Articular chondrocyte of knee joint (primary cell): ENCODE data around the gene RAET1E. TPM values are rescaled to one million over a fixed set of nuclear protein-coding genes. Genes with fewer than 3 reads are reported as not detected.

Experiments used
- total RNA-seq: library from RNA; depleted of rRNA; stranded (reverse); fragments of >200 nt; gene quantifications from 2 replicates; pipeline ENCODE4 v1.2.3, GENCODE V29; 2012

RAET1E gene, protein sequence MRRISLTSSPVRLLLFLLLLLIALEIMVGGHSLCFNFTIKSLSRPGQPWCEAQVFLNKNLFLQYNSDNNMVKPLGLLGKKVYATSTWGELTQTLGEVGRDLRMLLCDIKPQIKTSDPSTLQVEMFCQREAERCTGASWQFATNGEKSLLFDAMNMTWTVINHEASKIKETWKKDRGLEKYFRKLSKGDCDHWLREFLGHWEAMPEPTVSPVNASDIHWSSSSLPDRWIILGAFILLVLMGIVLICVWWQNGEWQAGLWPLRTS
- total RNA-seq, result 0.39 and 8.2 TPM in 2 replicates

DNA sequence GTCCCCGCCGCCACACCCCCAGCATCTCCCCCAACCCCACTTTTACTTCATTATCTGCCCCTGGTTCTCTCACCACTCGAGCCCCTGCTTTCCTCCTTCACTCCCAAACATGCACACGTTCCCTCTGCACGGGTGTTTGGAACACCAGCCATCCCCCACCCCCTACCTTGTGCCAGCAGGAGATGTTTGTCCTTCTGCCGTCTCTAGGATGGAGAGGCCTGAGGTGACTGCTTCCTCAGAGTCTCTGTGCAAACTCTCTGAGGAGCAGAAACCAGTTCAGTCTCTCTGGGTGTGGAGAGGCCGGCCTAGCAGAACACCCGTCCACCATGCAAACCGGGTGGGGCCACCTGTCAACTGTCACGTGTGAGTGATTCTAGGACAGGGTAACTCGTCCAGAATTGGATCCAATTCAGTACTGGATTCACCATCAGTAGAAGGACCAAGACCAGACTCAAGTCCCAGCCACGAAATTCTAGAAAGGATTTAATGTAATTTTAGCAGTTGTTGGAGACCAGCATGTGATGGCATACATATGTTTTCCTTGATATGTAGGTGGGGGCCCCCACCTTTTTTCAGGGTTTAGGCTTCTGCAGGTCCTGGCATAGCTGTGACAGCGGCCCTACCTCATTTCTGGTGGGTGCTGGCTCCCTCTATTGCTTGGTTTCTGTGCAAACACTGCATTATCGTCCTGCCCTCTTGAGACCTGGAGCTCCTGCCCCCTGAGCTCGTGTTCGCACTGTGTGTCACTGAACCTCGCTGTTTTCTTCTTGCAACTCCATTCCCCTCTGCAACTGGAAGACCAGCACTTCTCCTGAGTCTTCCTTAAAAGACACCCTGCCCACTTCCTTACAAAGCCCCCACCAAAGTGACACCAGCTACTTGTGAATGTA is at the start of gene RAET1E:
Gene RAET1E, minus strand, starts transcription at position 259 of the 890 bp plus-strand sequence. CDS start 7,212 bp downstream, outside the sequence.

DNA sequence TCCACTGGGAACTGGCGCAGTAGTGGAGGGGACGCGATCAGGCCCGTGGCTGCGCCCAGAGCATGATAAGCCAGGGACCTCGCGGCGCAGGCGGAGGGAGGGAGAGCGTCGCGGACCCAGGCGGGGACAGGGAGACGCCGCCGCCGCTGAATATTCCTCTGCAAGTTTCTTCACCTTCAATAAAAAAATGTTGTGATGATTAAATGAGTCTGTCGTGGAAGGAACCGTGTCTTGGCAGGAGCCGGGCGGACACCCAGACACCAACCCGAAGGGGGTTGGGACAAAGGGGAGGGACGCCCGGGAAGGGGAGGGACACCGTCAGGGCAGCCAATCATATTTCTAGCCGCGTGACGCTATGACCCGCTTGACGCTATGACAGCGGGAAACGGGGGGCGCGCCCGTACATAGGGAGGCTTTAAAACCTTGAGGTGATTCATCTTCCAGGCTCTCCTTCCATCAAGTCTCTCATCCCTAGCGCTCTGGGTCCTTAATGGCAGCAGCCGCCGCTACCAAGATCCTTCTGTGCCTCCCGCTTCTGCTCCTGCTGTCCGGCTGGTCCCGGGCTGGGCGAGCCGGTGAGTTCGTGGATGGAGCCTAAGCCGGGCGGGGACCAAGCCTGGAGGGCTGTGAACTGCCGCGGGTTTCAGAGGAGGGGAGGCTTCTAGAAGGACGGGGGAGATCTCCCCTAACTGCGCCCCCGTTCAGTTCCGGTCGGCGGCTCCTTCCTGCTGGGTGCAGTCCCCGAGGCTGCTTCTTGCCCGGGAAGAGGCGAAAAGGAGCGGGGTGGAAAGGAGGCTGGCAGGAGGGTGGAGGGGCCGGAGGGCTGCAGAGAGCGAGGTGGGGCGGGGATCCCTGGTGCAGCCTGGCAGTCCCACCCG is 43.9 kb upstream of the RAET1E start, which contains the start of gene ULBP2:
Gene ULBP2, plus strand, starts transcription at position 432 of the 878 bp plus-strand sequence. Its CDS starts 59 bp downstream, at position 491.

DNA sequence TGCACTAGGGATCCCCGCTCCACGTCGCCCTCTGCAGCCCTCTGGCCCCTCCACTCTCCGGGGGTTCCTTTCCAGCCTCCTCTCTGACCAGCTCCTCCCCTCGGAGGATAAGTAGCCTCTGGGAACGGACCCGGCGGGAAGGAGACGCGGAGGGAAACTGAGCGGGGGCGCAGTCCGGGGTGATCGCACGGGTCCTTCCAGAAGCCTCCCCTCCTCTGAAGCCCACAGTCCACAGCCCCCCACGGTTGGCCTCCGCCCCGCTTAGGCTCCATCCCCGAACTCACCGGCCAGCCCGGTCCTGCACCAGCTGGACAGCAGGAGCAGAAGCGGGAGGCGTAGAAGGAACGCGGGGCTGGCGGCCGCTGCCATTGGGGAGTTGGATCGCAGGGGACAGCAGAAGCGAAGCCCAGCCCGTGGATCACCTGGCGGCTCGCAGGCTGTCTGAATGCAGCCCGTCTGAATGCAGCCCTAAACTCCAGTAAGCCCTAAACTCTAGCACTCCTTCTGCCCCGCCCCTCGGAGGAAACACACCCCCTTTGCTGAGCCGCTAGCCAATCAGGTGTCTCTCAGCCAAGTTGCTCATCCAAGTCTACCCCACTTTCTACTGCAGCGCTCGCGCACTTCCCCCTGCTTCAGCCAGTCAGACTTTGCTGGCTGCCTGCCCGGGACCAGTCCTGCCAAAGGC is 24.9 kb upstream of the RAET1E start, which contains the start of gene RAET1G:
Gene RAET1G, minus strand, starts transcription at position 480 of the 685 bp plus-strand sequence. Its CDS starts 111 bp downstream, at position 369.

DNA sequence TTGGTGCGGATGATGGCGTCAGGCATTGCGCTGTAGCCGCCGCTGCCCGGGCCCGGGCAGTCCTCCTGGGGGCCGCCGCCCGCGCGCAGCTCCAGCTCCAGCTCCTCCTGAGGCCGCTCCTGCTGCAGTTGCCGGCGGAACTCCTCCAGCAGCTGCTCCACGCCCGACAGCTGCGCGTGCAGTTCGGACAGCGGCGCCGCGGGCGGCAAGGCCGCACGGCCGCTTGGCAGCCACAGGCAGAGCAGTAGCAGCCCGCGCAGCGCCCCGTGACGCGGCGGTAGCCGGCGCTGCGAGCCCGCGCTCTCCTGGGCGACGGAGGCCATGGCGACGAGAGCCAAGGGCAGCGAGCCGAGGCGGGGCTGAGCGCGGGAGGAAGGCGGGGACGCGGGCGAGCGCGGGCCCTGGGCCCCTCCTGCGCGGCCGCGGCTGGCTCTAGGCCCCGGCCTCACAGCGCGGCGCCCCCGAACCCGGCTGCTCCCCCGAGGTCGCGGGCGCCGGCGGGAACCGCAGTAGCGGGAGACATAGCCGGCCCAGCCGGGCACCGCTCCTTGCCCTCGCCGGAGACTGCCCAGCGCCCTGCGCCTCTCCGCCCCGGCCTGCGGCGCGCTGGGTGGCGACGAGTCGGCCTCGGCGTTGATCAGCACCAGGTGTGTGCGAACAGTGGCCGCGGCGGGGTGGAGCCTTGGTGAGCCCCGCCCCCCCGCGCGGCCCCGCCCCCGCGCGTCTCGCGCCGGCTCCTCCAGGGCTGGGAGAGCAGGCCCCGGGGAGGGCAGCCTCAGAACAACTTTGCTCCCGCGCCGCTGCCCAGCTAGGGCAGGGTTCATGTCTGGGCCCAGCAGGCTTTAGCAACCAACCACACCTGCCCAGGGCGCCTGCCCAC is 34.0 kb downstream of the RAET1E start, which contains the start of gene LRP11:
Gene LRP11, minus strand, starts transcription at position 662 of the 880 bp plus-strand sequence. Its CDS starts 339 bp downstream, at position 323.

Other genes starting within 250 kb of the RAET1E start
- 33.6 and 35.8 TPM in 2 replicates for gene KATNA1, start 249.4 kb downstream of the RAET1E start, total RNA-seq
- 29.7 and 30.8 TPM in 2 replicates for gene LATS1, start 180.0 kb downstream of the RAET1E start, total RNA-seq
- gene NUP43, start 151.6 kb downstream of the RAET1E start, total RNA-seq, result 29.7 and 31.0 TPM in 2 replicates
- 128 and 141 TPM in 2 replicates for gene PCMT1, start 148.4 kb downstream of the RAET1E start, total RNA-seq
- gene LRP11, start 33.8 kb downstream of the RAET1E start, total RNA-seq, result 78.3 and 95.0 TPM in 2 replicates
- 4.4 and 9.4 TPM in 2 replicates for gene RAET1G, start 25.0 kb upstream of the RAET1E start, total RNA-seq
- gene ULBP2, start 43.9 kb upstream of the RAET1E start, total RNA-seq, result 4.2 and 5.1 TPM in 2 replicates
- 0.52 and 0.65 TPM in 2 replicates for gene ULBP1, start 65.8 kb upstream of the RAET1E start, total RNA-seq
- gene RAET1L, start 127.4 kb upstream of the RAET1E start, total RNA-seq, result not detected in 2 replicates
- 20.3 and 21.7 TPM in 2 replicates for gene ULBP3, start 171.0 kb upstream of the RAET1E start, total RNA-seq
- 11.8 and 13.9 TPM in 2 replicates for gene PPP1R14C, start 244.9 kb upstream of the RAET1E start, total RNA-seq